C4-2B (cell line): ENCODE results near the gene SEMA4D.

Experiments
- ZFX ChIP-seq: fragments of 450-650 bp; IDR thresholded peaks from 2 replicates; pipeline ENCODE4 v1.6.1; 2017
- TF ChIP-seq, protein P1 (sequence below): fragments of 450-650 bp; conservative IDR thresholded peaks from 2 replicates; pipeline ENCODE4 v1.5.1; 2017; ENCODE audit warnings: mild to moderate bottlenecking

DNA sequence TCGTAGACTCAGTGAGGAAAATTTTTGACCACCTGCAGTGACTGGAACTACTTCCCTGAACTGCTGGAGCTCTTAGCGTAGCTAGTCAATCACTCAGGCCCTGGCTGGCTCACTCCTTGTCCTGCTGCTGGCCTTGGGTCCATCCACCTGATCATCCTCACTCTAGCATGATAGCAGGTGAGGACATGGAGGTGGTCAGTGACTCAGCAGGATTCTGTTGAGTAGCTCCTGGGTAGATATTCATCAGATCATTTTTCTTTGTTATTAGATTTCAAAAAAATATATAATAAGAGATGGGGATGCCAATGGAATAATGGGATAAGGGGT lies 25.0 kb upstream of the SEMA4D start:
- TF ChIP-seq, protein P1, sequence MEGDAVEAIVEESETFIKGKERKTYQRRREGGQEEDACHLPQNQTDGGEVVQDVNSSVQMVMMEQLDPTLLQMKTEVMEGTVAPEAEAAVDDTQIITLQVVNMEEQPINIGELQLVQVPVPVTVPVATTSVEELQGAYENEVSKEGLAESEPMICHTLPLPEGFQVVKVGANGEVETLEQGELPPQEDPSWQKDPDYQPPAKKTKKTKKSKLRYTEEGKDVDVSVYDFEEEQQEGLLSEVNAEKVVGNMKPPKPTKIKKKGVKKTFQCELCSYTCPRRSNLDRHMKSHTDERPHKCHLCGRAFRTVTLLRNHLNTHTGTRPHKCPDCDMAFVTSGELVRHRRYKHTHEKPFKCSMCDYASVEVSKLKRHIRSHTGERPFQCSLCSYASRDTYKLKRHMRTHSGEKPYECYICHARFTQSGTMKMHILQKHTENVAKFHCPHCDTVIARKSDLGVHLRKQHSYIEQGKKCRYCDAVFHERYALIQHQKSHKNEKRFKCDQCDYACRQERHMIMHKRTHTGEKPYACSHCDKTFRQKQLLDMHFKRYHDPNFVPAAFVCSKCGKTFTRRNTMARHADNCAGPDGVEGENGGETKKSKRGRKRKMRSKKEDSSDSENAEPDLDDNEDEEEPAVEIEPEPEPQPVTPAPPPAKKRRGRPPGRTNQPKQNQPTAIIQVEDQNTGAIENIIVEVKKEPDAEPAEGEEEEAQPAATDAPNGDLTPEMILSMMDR: no peak
- no peak for TF ChIP-seq ZFX
